ENCODE data around the gene NDC80. TPM values are rescaled to one million over a fixed set of nuclear protein-coding genes. Genes with fewer than 3 reads are reported as not detected.
A peak's percentile ranks its signal among the peaks of the same experiment; 100 is the strongest.

The NDC80 gene
- total RNA-seq, 1 donor from 2014 or later = 0.26 TPM

DNA sequence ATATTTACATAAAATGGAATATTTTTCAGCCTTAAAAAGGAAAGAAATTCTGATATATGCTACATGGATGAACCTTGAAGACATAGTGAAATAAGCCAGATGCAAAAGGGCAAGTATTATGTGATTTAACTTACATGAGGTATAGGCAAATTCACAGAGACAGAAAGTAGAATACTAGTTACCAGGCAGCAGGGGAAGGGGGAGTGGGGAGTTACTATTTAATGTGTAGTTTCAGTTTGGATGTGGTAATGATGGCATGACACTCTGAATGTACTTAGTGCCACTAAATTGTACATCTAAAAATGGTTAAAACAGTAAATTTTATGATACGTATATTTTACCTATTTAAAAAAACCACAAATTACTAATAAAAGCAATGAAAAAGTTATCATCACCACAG, 12.1 kb upstream of the NDC80 start:
- DNase-seq (ENCODE audit: low read depth) (no peak), FAIRE-seq (no peak)
- H3K36me3 ChIP-seq (ENCODE audit: control insufficient read depth, insufficient read depth, low read length) = no peaks in the 10 kb centered on the region
- H3K4me3 ChIP-seq (ENCODE audit: low read depth, low read length) = no peak overlapping the region
- H3K27me3 ChIP-seq (ENCODE audit: control insufficient read depth, insufficient read depth, low read length) = no peaks in the 10 kb centered on the region
- TF ChIP-seq, protein P1, sequence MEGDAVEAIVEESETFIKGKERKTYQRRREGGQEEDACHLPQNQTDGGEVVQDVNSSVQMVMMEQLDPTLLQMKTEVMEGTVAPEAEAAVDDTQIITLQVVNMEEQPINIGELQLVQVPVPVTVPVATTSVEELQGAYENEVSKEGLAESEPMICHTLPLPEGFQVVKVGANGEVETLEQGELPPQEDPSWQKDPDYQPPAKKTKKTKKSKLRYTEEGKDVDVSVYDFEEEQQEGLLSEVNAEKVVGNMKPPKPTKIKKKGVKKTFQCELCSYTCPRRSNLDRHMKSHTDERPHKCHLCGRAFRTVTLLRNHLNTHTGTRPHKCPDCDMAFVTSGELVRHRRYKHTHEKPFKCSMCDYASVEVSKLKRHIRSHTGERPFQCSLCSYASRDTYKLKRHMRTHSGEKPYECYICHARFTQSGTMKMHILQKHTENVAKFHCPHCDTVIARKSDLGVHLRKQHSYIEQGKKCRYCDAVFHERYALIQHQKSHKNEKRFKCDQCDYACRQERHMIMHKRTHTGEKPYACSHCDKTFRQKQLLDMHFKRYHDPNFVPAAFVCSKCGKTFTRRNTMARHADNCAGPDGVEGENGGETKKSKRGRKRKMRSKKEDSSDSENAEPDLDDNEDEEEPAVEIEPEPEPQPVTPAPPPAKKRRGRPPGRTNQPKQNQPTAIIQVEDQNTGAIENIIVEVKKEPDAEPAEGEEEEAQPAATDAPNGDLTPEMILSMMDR (IDR thresholded peaks at IDR 0.05; ENCODE audit: insufficient read depth, low read length, severe bottlenecking) = no peak

DNA sequence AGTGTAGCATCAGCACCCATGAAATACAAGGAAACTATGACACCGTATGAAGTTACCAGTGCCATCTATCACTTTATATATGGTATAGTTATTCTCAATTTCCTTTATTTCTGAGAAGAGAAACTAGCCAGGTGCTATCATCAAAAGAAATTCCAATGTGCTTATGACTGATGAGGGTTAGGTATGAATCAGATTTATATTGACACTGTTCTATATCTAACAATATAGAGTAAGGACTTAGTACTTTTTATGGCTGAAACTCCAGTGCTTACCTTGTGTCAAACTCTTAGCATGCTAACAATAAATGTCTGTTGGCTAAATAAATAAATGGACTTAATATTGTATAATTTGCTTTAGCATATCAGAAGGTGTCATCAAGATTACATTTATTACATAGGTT, 7.0 kb upstream of the NDC80 start:
- no peak overlapping the region for H3K4me3 ChIP-seq (ENCODE audit: low read depth, low read length)
- FAIRE-seq = no peak
- no peak for DNase-seq (ENCODE audit: low read depth)
- no peaks in the 10 kb centered on the region for H3K36me3 ChIP-seq (ENCODE audit: control insufficient read depth, insufficient read depth, low read length)
- no peaks in the 10 kb centered on the region for H3K27me3 ChIP-seq (ENCODE audit: control insufficient read depth, insufficient read depth, low read length)
- TF ChIP-seq, protein P1 (IDR thresholded peaks at IDR 0.05; ENCODE audit: insufficient read depth, low read length, severe bottlenecking) = no peak

DNA sequence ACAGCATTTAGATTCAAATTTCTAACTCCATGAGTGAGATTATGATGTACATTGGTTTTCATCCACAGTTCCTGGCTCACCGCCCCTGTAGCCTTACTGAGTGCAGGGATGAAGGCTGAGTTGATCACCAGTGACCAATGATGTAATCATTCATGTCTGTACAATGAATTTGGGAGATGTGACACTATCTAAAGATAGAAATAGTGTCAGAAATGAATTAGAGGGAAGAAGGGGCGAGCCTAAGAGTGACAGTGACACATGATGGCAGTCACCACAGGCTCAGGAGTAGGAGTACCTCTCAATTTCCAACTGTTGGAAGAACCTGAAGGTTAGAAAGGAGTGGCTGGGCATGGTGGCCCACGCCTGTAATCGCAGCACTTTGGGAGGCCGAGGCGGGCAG, 3.2 kb upstream of the NDC80 start:
- DNase-seq (ENCODE audit: low read depth) (no peak), FAIRE-seq (no peak)
- H3K4me3 ChIP-seq (ENCODE audit: low read depth, low read length) = no peak overlapping the region
- no peaks in the 10 kb centered on the region for H3K27me3 ChIP-seq (ENCODE audit: control insufficient read depth, insufficient read depth, low read length)
- H3K36me3 ChIP-seq (ENCODE audit: control insufficient read depth, insufficient read depth, low read length) = no peaks in the 10 kb centered on the region
- TF ChIP-seq, protein P1 (IDR thresholded peaks at IDR 0.05; ENCODE audit: insufficient read depth, low read length, severe bottlenecking) = no peak

DNA sequence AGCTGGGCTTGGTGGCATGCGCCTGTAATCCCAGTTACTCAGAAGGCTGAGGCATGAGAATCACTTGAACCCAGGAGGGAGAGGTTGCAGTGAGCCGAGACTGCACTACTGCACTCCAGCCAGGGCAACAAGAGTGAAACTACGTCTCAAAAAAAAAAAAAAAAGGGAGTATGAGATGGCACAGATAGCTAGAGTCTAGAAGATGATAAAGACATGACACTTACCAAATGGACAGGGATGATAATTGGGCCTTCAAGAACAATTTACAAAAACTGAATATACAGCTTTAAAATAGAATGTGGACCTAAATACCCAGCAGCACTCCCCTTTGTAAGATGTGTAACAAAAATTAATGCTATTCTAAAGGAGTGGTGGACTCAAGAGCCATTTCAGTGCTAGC, 2.8 kb upstream of the NDC80 start:
- DNase-seq (ENCODE audit: low read depth) (no peak), FAIRE-seq (no peak)
- Histone ChIP-seq H3K4me3 (ENCODE audit: low read depth, low read length) (no peak overlapping the region), H3K27me3 (ENCODE audit: control insufficient read depth, insufficient read depth, low read length) (no peaks in the 10 kb centered on the region), H3K36me3 (ENCODE audit: control insufficient read depth, insufficient read depth, low read length) (no peaks in the 10 kb centered on the region)
- TF ChIP-seq, protein P1 (IDR thresholded peaks at IDR 0.05; ENCODE audit: insufficient read depth, low read length, severe bottlenecking) = no peak

DNA sequence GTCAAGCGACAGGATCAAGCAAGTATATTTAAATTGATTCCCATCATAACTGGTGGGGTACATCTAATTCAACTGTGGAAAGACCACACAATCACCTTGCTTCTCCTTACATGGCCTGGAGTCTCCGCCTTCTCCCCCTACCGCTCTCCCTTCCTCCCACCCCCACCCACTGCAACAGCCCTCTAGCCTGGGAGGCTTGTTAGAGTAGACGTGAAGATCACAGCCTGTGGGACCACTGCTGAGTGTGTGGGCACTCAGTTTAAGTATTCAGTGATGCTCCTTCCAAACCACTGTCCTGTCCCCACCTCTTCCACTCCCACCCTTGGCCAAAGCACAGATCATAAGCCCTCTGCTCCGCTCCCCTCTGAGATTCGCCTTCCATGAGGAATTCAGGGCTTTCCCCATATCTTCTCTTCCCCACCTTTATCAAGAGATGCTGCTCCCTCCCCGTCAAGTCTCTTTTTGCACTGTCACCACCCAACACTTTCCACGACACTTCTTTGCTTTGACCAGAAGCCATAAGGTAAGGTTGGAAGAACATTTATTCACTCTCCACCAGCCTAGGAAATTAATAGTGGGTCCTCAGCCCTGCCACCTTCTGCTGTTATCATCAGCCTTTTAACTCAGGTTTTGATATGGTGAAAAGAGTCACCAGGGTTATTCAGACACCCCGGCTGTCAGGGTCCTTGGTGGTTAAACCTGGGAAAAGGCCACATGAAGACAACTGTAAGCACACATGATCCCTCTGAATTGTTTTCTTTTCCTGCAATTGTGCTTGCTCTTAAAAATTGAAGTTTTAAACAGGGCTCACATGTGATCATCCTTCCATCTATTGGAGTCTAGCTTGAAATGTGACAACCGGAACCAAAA, 1.8 kb upstream of the NDC80 start:
- TF ChIP-seq, protein P1 (IDR thresholded peaks at IDR 0.05; ENCODE audit: insufficient read depth, low read length, severe bottlenecking) = no peak
- Histone ChIP-seq H3K4me3 (ENCODE audit: low read depth, low read length) (peak overlapping the region; percentile 69), H3K27me3 (ENCODE audit: control insufficient read depth, insufficient read depth, low read length) (no peaks in the 10 kb centered on the region), H3K36me3 (ENCODE audit: control insufficient read depth, insufficient read depth, low read length) (no peaks in the 10 kb centered on the region)
- FAIRE-seq = no peak
- DNase-seq (ENCODE audit: low read depth) = no peak
